BE2C (cell line): ENCODE measurements around the gene FBN3.

Experiments used
- DNase-seq: peaks from one replicate; pipeline ENCODE4 v3.0.0-alpha.2; 2020
- H3K27me3 ChIP-seq: fragments of 250-450 bp; sonication (Bioruptor Pico); 2 replicates; pipeline ENCODE4 v1.5.1; 2020; ENCODE audit warnings: mild to moderate bottlenecking
- H3K36me3 ChIP-seq: fragments of 250-450 bp; sonication (Bioruptor Pico); 2 replicates; pipeline ENCODE4 v1.5.1; 2020; ENCODE audit warnings: mild to moderate bottlenecking
- H3K4me1 ChIP-seq: fragments of 250-450 bp; sonication (Bioruptor Pico); 2 replicates; pipeline ENCODE4 v1.5.1; 2020
- H3K4me3 ChIP-seq: 2 replicates; pipeline ENCODE4 v1.5.1; 2011; ENCODE audit warnings: low read depth, low read length
- H3K9me3 ChIP-seq: fragments of 250-450 bp; sonication (Bioruptor Pico); 2 replicates; pipeline ENCODE4 v1.5.1; 2020
- CTCF ChIP-seq: IDR thresholded peaks from 2 replicates; pipeline ENCODE4 v1.5.1; 2012; ENCODE audit warnings: mild to moderate bottlenecking, low read depth, low read length

The FBN3 gene

DNA sequence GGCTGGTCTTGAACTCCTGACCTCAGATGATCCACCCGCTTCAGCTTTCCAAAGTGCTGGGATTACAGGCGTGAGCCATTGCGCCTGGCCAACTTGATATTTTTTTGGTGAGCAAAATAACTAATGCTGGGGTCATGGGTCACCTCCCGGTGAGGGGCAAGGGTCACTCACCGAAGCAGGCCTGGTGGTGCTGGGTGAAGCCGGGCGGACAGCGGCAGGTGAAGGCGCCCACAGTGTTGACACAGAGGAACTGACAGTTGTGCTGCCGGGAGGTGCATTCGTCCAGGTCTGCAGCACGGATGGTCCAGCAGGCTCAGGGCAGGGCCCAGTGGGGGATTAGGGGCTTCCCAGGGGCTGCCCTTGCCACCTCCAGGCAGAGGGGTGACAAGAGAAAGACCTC is 68.6 kb downstream of the FBN3 start:
- no peaks in the 10 kb centered on the region for H3K27me3 ChIP-seq
- H3K4me3 ChIP-seq: no peak overlapping the region
- no peaks in the 10 kb centered on the region for H3K9me3 ChIP-seq
- no peaks in the 10 kb centered on the region for H3K36me3 ChIP-seq
- H3K4me1 ChIP-seq: no peaks in the 10 kb centered on the region
- DNase-seq: no peak
- no peak for TF ChIP-seq CTCF

- no peak overlapping the region for H3K4me3 ChIP-seq
- TF ChIP-seq CTCF: no peak
- H3K36me3 ChIP-seq: no peaks in the 10 kb centered on the region
- H3K4me1 ChIP-seq: no peaks in the 10 kb centered on the region
- H3K27me3 ChIP-seq: no peaks in the 10 kb centered on the region
- DNase-seq: no peak
- H3K9me3 ChIP-seq: no peaks in the 10 kb centered on the region
Measured at GRCh38 chr19:8079988-8080387, 69.4 kb downstream of the FBN3 start.

DNA sequence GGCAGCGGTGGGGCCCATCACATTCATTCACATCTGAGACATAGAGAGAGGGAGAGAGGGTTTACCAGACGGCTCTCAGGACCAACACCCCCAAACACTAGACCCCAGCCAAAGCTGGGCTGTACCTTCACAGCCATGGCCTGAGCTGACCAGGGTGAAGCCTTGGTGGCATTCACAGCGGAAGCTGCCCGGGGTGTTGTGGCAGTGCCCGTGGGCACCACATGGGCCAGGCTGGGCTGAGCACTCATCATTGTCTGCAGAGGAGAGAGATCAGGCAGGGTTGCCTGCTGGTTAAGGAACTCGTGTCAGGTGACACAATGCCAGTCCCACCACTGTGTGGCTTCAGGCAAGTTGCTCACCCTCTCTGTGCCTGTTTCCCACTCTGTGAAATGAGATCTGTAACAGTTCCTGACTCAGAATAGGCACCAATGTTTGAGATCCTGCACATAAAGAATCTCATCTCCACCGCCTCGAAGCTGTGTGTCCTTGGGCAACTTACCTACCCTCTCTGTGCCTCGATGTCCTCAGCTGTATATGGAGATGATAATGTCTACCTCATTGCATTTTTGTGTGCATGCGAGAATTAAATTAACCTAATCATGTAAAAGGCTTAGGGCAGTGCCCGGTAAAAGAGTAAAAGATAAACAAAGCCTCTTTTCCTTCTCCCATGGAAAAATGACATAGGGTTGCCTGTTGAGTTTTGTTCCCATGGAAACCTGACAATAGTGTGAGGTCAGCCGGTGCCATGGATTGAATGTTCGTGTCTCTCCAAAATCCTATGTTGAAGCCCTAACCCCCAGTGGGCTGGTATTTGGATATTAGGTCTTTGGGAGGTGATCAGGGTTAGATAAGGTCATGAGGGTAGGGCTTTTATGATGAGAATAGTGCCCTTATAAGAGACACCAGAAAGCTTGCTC is 74.0 kb downstream of the FBN3 start:
- Histone ChIP-seq H3K9me3 (no peaks in the 10 kb centered on the region), H3K4me3 (no peak overlapping the region), H3K27me3 (no peaks in the 10 kb centered on the region), H3K36me3 (no peaks in the 10 kb centered on the region), H3K4me1 (no peaks in the 10 kb centered on the region)
- no peak for TF ChIP-seq CTCF
- no peak for DNase-seq

DNA sequence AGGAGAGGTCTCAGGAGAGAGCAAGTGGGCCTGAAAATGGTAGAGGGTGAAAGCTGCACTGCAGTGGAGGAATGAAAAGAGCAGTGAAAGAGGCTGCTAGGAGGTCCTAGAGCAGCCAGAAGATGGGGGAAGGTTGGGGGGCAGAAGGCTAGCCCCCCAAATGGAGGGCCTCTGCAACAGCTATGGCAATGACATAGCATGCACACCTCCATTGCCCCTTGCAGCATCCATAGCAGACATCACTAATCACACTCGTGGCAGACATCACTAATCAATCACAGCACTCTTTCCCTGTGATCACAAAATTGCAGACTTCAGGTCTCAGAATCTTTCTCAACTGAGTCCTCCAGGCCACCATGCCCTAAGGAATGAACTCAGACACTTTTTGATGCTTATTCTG is 74.9 kb downstream of the FBN3 start:
- no peak for DNase-seq
- Histone ChIP-seq H3K27me3 (no peaks in the 10 kb centered on the region), H3K4me1 (no peaks in the 10 kb centered on the region), H3K4me3 (no peak overlapping the region), H3K9me3 (peaks cover 3% of the 10 kb centered on the region), H3K36me3 (no peaks in the 10 kb centered on the region)
- no peak for TF ChIP-seq CTCF

DNA sequence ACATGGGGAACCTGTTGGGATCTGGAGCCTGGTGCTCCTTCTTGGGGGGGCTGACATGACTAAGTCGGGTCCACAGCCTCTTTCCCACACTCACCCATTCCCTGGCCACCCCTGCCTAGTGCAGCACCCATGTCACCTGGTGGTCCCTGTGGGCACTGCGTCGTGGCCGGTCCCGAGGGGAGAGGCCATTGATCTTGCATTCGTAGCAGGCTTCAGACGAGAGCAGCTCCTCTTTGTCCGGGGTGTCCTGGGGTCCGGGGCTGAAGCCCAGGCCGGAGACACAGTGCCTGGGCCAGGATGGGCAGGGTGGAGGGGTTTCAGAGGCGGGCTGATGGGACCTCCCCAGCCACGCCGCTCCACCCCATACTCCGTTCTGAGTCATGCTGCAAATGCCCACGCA is 77.5 kb downstream of the FBN3 start:
- no peak overlapping the region for H3K4me3 ChIP-seq
- H3K27me3 ChIP-seq: no peaks in the 10 kb centered on the region
- H3K4me1 ChIP-seq: no peaks in the 10 kb centered on the region
- TF ChIP-seq CTCF: no peak
- DNase-seq: no peak
- no peaks in the 10 kb centered on the region for H3K36me3 ChIP-seq
- H3K9me3 ChIP-seq: peaks cover 9% of the 10 kb centered on the region
